Osteocyte (in vitro differentiated cells): ENCODE data around the gene KRTAP1-1. TPM values are rescaled to one million over a fixed set of nuclear protein-coding genes. Genes with fewer than 3 reads are reported as not detected.
"Not testable (repeated sequence)": the region's sequence is repeated elsewhere in the genome, so short reads cannot be mapped to it uniquely, and the experiment has no call there.

Source experiments
- DNase-seq: peaks from one replicate; pipeline ENCODE4 v3.0.0; 2021; ENCODE audit warnings: mixed read lengths; ENCODE audit not compliant: unreplicated experiment; ENCODE audit errors: extremely low spot score
- H3K27ac Mint-ChIP-seq: one replicate; pipeline ENCODE4 v1.8.0; 2021; ENCODE audit warnings: mild to moderate bottlenecking, mixed read lengths; ENCODE audit not compliant: unreplicated experiment
- H3K27me3 Mint-ChIP-seq: one replicate; pipeline ENCODE4 v1.8.0; 2021; ENCODE audit warnings: mixed read lengths; ENCODE audit not compliant: unreplicated experiment
- H3K36me3 Mint-ChIP-seq: one replicate; pipeline ENCODE4 v1.8.0; 2021; ENCODE audit warnings: mixed read lengths; ENCODE audit not compliant: unreplicated experiment
- H3K4me1 Mint-ChIP-seq: one replicate; pipeline ENCODE4 v1.8.0; 2021; ENCODE audit warnings: mixed read lengths; ENCODE audit not compliant: unreplicated experiment
- H3K4me3 Mint-ChIP-seq: one replicate; pipeline ENCODE4 v1.8.0; 2021; ENCODE audit warnings: mild to moderate bottlenecking, moderate library complexity, mixed read lengths; ENCODE audit not compliant: unreplicated experiment
- H3K9me3 Mint-ChIP-seq: one replicate; pipeline ENCODE4 v1.8.0; 2021; ENCODE audit warnings: mixed read lengths; ENCODE audit not compliant: unreplicated experiment
- total RNA-seq: library from RNA; stranded (reverse); gene quantifications from 2 replicates; pipeline ENCODE4 v1.2.1, GENCODE V29; 2021
- TF ChIP-seq, protein P1 (sequence below): fragments of 200-600 bp; sonication (generic); IDR thresholded peaks from 2 replicates; pipeline ENCODE4 v1.5.0; 2021; ENCODE audit warnings: antibody characterized with exemption, mild to moderate bottlenecking, moderate library complexity

The KRTAP1-1 gene
- total RNA-seq, 1 donor from 2014 or later: not detected

DNA sequence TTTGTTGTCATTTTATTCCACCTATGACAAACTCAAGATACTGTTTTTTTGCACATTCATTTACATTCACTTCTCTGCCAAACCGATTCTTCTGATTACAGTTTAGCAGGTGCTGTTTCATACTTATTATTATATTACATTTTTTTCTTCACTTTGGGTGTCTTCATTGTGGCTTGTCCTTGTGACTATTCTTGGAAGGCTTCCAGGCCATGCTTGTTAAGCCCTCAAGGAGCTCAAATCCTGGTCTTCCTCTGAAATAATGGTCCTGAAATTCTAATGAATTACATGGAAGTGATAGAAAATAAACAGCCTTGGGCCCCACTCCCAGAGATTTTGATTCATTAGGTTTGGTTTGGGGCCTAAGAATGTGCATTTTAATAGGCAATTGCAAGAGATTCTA is 23.1 kb upstream of the KRTAP1-1 start:
- TF ChIP-seq, protein P1, sequence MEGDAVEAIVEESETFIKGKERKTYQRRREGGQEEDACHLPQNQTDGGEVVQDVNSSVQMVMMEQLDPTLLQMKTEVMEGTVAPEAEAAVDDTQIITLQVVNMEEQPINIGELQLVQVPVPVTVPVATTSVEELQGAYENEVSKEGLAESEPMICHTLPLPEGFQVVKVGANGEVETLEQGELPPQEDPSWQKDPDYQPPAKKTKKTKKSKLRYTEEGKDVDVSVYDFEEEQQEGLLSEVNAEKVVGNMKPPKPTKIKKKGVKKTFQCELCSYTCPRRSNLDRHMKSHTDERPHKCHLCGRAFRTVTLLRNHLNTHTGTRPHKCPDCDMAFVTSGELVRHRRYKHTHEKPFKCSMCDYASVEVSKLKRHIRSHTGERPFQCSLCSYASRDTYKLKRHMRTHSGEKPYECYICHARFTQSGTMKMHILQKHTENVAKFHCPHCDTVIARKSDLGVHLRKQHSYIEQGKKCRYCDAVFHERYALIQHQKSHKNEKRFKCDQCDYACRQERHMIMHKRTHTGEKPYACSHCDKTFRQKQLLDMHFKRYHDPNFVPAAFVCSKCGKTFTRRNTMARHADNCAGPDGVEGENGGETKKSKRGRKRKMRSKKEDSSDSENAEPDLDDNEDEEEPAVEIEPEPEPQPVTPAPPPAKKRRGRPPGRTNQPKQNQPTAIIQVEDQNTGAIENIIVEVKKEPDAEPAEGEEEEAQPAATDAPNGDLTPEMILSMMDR: no peak
- Mint-ChIP-seq H3K27ac (no peak overlapping the region), H3K36me3 (no peaks in the 10 kb centered on the region), H3K27me3 (no peaks in the 10 kb centered on the region), H3K4me3 (no peak overlapping the region), H3K9me3 (no peaks in the 10 kb centered on the region), H3K4me1 (peaks cover 48% of the 10 kb centered on the region)
- no peak for DNase-seq

DNA sequence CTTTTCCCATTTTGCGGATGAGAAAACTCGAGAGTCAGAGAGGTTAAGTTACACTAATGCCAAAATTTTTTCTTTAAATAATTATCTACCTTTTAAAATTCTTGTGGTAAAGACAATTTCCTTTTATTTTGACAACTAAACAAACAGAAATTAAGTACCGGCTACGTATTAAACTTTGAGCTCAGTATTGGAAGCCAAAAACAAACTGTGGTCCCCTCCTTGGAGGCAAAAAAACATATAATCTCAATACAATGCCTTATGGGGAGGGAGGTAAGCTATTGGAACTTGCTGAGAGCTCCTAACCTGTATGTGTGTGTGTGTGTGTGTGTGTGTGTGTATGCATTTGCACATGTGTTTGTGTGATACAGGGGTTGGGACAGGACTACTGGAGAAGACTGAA is 22.2 kb upstream of the KRTAP1-1 start:
- Mint-ChIP-seq H3K27ac (peak overlapping the region; percentile 90), H3K27me3 (no peaks in the 10 kb centered on the region), H3K4me1 (peaks cover 54% of the 10 kb centered on the region), H3K36me3 (no peaks in the 10 kb centered on the region), H3K4me3 (no peak overlapping the region), H3K9me3 (no peaks in the 10 kb centered on the region)
- TF ChIP-seq, protein P1: no peak
- no peak for DNase-seq

DNA sequence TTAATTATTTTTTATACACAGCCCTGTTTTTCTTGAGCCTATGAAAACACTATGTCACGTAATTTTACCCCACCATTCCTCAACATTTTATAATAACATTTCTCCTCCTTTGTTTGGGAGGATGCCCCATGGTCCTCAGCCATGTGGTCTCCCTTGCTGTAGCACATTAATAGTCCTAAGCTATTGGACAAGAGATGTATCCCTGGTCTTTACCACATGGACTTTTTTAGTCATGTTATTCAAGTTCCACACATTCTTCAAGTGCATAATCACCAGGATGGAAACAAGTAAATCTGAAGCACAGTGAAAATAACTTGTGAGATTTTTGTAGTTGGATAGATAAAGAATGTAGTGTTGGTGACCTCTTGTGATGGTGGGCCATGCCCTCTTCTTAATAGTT is 20.7 kb upstream of the KRTAP1-1 start:
- no peak for DNase-seq
- H3K4me1 Mint-ChIP-seq: peaks cover 49% of the 10 kb centered on the region
- H3K9me3 Mint-ChIP-seq: peaks cover 6% of the 10 kb centered on the region
- H3K4me3 Mint-ChIP-seq: no peak overlapping the region
- no peaks in the 10 kb centered on the region for H3K36me3 Mint-ChIP-seq
- H3K27me3 Mint-ChIP-seq: no peaks in the 10 kb centered on the region
- TF ChIP-seq, protein P1: no peak
- H3K27ac Mint-ChIP-seq: peak overlapping the region; percentile 90

DNA sequence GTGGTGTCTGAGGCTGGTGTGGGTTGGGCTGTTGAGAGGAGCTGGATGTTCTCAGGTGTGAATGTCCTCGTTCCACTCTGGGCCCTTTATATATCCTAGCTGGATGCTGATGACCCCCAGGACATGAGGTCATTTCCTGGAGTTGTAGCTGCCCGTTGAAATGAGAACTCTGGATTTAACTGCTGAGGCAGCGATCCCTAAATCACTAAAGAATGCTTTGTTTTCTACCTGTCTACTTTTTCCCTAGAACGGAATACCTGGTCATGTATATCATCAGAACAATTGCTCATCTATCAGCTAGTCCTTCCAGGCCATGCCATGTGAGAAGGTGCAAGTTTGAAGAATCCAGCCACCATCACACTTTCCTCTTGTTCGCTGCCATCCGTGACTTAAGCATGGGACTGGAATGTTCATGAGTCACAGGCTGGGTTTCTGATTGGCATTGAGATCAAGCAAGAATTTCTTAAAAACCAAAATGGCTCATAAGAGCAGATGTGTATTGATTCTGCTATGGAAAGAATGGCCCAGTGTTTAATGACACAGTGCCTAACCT is 18.9 kb upstream of the KRTAP1-1 start, which contains the start of gene KRTAP2-3:
TSS of gene KRTAP2-3 (minus strand) at position 63 of the 553 bp plus-strand sequence. CDS start 64 bp downstream, outside the sequence.
- no peak for DNase-seq
- peak within 1 kb of the TSS; percentile 90 for H3K27ac Mint-ChIP-seq
- no peaks in the 10 kb centered on the region for H3K36me3 Mint-ChIP-seq
- peak within 1 kb of the TSS; percentile 28 for H3K4me3 Mint-ChIP-seq
- H3K27me3 Mint-ChIP-seq: no peaks in the 10 kb centered on the region
- peaks cover 6% of the 10 kb centered on the region for H3K9me3 Mint-ChIP-seq
- H3K4me1 Mint-ChIP-seq: peaks cover 49% of the 10 kb centered on the region
- TF ChIP-seq, protein P1: no peak

DNA sequence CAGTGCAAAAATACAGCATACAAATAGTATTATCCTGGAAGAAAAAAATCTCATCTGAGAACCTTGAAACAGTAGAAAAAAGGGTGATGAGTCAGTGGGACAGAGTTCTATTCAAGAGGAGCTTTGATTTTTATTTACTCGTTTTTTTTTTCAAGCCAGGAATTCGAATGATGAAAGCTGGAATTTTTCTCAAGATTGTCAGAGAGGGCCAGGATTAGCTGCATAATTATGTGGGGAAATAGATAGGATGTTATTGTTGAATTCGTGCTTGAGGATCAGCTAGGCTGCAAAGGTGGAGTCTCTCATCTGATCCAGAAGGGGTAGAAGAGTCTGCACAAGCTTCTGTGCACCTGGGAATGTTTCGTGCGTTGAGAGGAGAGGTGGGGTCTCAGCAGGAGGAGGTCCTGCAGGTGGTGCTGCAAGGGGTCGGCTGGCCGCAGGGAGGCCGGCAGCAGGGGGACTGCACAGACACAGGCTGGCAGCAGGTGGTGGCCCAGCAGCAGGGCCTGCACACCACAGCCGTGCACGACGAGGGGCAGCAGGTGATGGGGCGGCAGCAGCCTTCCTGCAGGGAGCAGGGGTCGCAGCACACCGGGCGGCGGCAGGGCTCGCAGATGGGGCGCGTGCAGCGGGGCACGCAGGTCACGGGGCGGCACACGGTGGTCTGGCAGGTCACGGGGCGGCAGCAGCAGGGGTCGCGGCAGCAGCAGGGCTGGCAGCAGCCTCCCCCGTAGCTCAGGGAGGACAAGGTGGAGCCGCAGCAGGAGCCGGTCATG is 18.2 kb upstream of the KRTAP1-1 start:
- H3K9me3 Mint-ChIP-seq, DNase-seq, H3K27me3 Mint-ChIP-seq, H3K36me3 Mint-ChIP-seq, H3K4me3 Mint-ChIP-seq: not testable (repeated sequence)
- H3K27ac Mint-ChIP-seq: peak overlapping the region; percentile 90
- peaks cover 49% of the 10 kb centered on the region for H3K4me1 Mint-ChIP-seq
